Measurements from ENCODE around the gene DMAC2L.

Gene DMAC2L

GRCh38 chr14:50299585-50299984 is 12.5 kb upstream of the DMAC2L start:
- H3K27ac ChIP-seq (ENCODE audit: low read depth, low read length), result no peak overlapping the region
- no peak for TF ChIP-seq CTCF (IDR thresholded peaks at IDR 0.05; ENCODE audit: low read depth, low read length, poor library complexity, severe bottlenecking)
- TF ChIP-seq EZH2phosphoT487 (IDR thresholded peaks at IDR 0.05; ENCODE audit: borderline replicate concordance, low read length), result no peak
- H4K20me1 ChIP-seq (ENCODE audit: control insufficient read depth, insufficient read depth, low read depth, low read length), result no peaks in the 10 kb centered on the region
- H3K9me2 ChIP-seq (replicated peaks; ENCODE audit: control insufficient read depth, low read length), result no peaks in the 10 kb centered on the region
- H3K4me1 ChIP-seq (ENCODE audit: control insufficient read depth, low read length), result no peaks in the 10 kb centered on the region
- peaks cover 3% of the 10 kb centered on the region; the same call in 1 of the 2 replicates for H3K36me3 ChIP-seq (ENCODE audit: control insufficient read depth, low read length)
- H3K27me3 ChIP-seq (ENCODE audit: control insufficient read depth, low read length), result no peaks in the 10 kb centered on the region
- H3K4me3 ChIP-seq (ENCODE audit: low read length), result no peak overlapping the region
- peaks cover 27% of the 10 kb centered on the region for H3K79me2 ChIP-seq (ENCODE audit: control insufficient read depth, low read length)
- no peaks in the 10 kb centered on the region for H3F3A ChIP-seq (ENCODE audit: control insufficient read depth, insufficient read depth)
- no peak overlapping the region for H3K4me2 ChIP-seq (ENCODE audit: low read length)
- H3K9me3 ChIP-seq (ENCODE audit: control insufficient read depth, insufficient read depth, low read length), result no peaks in the 10 kb centered on the region

- peaks cover 45% of the 10 kb centered on the region for H3K79me2 ChIP-seq (ENCODE audit: control insufficient read depth, low read length)
- H4K20me1 ChIP-seq (ENCODE audit: control insufficient read depth, insufficient read depth, low read depth, low read length), result no peaks in the 10 kb centered on the region
- H3F3A ChIP-seq (ENCODE audit: control insufficient read depth, insufficient read depth), result no peaks in the 10 kb centered on the region
- no peak overlapping the region for H3K4me3 ChIP-seq (ENCODE audit: low read length)
- H3K9me2 ChIP-seq (replicated peaks; ENCODE audit: control insufficient read depth, low read length), result no peaks in the 10 kb centered on the region
- peaks cover 3% of the 10 kb centered on the region; the same call in 1 of the 2 replicates for H3K36me3 ChIP-seq (ENCODE audit: control insufficient read depth, low read length)
- H3K9me3 ChIP-seq (ENCODE audit: control insufficient read depth, insufficient read depth, low read length), result no peaks in the 10 kb centered on the region
- H3K27me3 ChIP-seq (ENCODE audit: control insufficient read depth, low read length), result no peaks in the 10 kb centered on the region
- no peak for TF ChIP-seq EZH2phosphoT487 (IDR thresholded peaks at IDR 0.05; ENCODE audit: borderline replicate concordance, low read length)
- no peak for TF ChIP-seq CTCF (IDR thresholded peaks at IDR 0.05; ENCODE audit: low read depth, low read length, poor library complexity, severe bottlenecking)
- no peaks in the 10 kb centered on the region for H3K4me1 ChIP-seq (ENCODE audit: control insufficient read depth, low read length)
- no peak overlapping the region for H3K4me2 ChIP-seq (ENCODE audit: low read length)
- no peak overlapping the region for H3K27ac ChIP-seq (ENCODE audit: low read depth, low read length)
Observed at GRCh38 chr14:50301914-50302313, 10.2 kb upstream of the DMAC2L start.

- Histone ChIP-seq H3K27ac (ENCODE audit: low read depth, low read length) (no peak overlapping the region), H3F3A (ENCODE audit: control insufficient read depth, insufficient read depth) (no peaks in the 10 kb centered on the region), H3K36me3 (ENCODE audit: control insufficient read depth, low read length) (peaks cover 9% of the 10 kb centered on the region), H3K4me1 (ENCODE audit: control insufficient read depth, low read length) (no peaks in the 10 kb centered on the region), H3K4me3 (ENCODE audit: low read length) (no peak overlapping the region), H3K79me2 (ENCODE audit: control insufficient read depth, low read length) (peaks cover 56% of the 10 kb centered on the region), H3K9me3 (ENCODE audit: control insufficient read depth, insufficient read depth, low read length) (no peaks in the 10 kb centered on the region), H3K27me3 (ENCODE audit: control insufficient read depth, low read length) (no peaks in the 10 kb centered on the region), H3K4me2 (ENCODE audit: low read length) (no peak overlapping the region), H3K9me2 (replicated peaks; ENCODE audit: control insufficient read depth, low read length) (no peaks in the 10 kb centered on the region), H4K20me1 (ENCODE audit: control insufficient read depth, insufficient read depth, low read depth, low read length) (no peaks in the 10 kb centered on the region)
- TF ChIP-seq CTCF (IDR thresholded peaks at IDR 0.05; ENCODE audit: low read depth, low read length, poor library complexity, severe bottlenecking) (no peak), EZH2phosphoT487 (IDR thresholded peaks at IDR 0.05; ENCODE audit: borderline replicate concordance, low read length) (no peak)
Observed at GRCh38 chr14:50303744-50304471, 8.2 kb upstream of the DMAC2L start.
